GM12892 (cell line): Measurements from ENCODE around the gene IRF5.

ENCODE experiments used
- POLR2A ChIP-seq: IDR thresholded peaks from 2 replicates; pipeline ENCODE4 v1.6.1; 2011; ENCODE audit warnings: low read depth, low read length, control low read depth
- TAF1 ChIP-seq: IDR thresholded peaks from 2 replicates; pipeline ENCODE4 v1.6.1; 2011; ENCODE audit warnings: low read depth, mild to moderate bottlenecking, control low read depth, low read length, borderline replicate concordance

GRCh38 chr7:128911423-128912031, 26.2 kb upstream of the IRF5 start:
- TF ChIP-seq TAF1 (no peak), POLR2A (no peak)
